GM12873 (cell line): Measurements from ENCODE around the gene ZFC3H1.

ENCODE experiments used
- CTCF ChIP-seq: IDR thresholded peaks from 2 replicates; pipeline ENCODE4 v1.5.1; 2012; ENCODE audit warnings: low read depth, mild to moderate bottlenecking, moderate library complexity, low read length, control low read depth; ENCODE audit not compliant: insufficient read depth; ENCODE audit errors: missing control alignments

Gene ZFC3H1

DNA sequence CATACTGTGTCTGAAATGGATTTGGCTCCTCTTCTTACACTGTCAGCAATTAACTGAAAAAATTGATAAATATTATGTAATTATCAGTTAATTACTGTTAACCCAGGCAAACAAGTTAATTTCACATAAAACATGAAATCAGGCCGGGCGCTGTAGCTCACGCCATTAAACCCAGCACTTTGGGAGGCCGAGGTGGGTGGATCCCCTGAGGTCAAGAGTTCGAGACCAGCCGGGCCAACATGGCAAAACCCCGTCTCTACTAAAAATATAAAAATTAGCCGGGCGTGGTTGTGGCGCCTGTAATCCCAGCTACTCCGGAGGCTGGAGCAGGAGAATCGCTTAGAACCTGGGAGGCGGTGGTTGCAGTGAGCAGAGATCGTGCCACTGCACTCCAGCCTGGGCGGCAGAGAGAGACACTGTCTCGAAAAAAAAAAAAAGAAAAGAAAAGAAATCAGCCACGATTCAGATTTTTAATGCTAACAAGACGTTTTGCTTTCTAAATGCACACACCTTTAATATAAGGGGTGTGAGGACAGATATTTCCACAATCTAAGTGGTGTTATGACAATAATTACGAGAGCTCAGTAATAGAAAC, 21.8 kb upstream of the ZFC3H1 start:
- TF ChIP-seq CTCF: no peak

DNA sequence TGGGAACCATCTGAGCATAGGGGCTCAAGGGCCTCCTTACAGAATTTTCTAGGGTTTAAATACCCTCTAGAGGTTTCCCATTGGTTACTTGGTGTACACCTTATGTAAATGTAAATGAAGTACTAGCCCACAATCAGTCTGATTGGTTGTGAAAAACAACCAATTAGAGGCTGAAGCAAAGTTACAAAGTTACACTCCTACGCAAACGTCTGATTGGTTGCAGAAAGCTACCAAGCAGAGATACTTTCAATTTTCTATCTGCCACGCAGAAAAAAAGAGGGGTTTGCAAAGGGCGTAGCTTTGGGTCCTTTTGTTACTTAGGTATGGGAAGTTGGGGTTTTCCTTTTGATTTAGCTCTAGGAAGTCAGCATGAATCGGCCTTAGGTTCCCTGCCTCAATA, 20.4 kb upstream of the ZFC3H1 start:
- TF ChIP-seq CTCF: no peak

- no peak for TF ChIP-seq CTCF
These were observed 20.0 kb upstream of the ZFC3H1 start for GRCh38 chr12:71683633-71684032.

- no peak for TF ChIP-seq CTCF
These were observed 18.8 kb upstream of the ZFC3H1 start for GRCh38 chr12:71682466-71682865.

DNA sequence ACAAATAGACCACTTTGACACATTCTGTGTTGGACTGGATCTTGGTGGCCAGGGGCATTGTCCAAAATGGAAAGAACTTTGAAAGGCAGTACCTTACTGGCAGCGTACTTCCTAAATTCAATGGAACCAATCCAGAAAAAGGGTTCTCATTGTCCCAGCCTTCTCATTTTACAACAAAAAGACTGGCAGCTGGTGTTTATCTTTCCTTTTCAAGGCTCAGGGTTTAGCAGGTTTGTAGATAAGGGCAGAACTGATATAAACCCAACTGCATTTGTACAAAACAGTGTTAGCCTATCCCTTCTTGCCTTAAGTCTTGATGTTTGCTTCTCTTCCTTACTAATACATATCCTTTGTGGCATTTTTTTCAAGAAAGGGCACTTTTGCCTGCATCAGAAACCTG, 8.2 kb upstream of the ZFC3H1 start:
- TF ChIP-seq CTCF: no peak

GRCh38 chr12:71671311-71671710, 7.7 kb upstream of the ZFC3H1 start:
- no peak for TF ChIP-seq CTCF

DNA sequence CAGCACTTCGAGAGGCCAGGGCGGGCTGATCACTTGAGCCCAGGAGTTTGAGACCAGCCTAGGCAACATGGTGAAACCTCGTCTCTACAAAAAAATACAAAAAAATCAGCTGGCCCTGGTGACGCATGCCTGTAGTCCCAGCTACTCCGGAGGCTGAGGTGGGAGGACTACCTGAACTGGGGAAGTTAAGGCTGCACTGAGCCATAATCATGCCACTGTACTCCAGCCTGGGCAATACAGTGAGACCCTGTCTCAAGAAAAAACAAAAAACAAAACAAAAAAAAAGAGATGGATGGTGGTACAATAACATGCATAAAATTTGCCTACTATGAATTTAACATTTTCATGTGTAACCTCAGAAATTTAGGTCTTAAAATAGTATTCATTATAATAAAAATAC, 2.6 kb upstream of the ZFC3H1 start:
- TF ChIP-seq CTCF: no peak

GRCh38 chr12:71665090-71665463, 1.4 kb upstream of the ZFC3H1 start:
- no peak for TF ChIP-seq CTCF
